Panc1 (cell line): Measurements from ENCODE around the gene PAPPA. TPM values are rescaled to one million over a fixed set of nuclear protein-coding genes. Genes with fewer than 3 reads are reported as not detected.

ENCODE experiments used
- ATAC-seq: fragments of 200-7000 bp; cut with Tn5 transposase; 2 replicates; pipeline ENCODE4 v1.9.1; 2020; ENCODE audit warnings: mild to moderate bottlenecking, moderate library complexity
- BruUV-seq: library from RNA; stranded (reverse); fragments of 400-500 nt; replicated peaks from 2 replicates; lab custom pipeline; 2021; lab: Mats Ljungman, UMichigan
- CTCF ChIA-PET: fragments of 300-600 bp; sonication (Branson Sonifier 250); formaldehyde crosslinking; loops from one replicate; lab custom pipeline; 2022; ENCODE audit warnings: antibody characterized with exemption; lab: Charles Lee
- POLR2A ChIA-PET: fragments of 300-600 bp; sonication (Branson Sonifier 250); formaldehyde crosslinking; loops from one replicate; lab custom pipeline; 2022; ENCODE audit warnings: antibody characterized with exemption; lab: Charles Lee
- DNase-seq: peaks from one replicate; pipeline ENCODE4 v3.0.0-alpha.2; 2010; ENCODE audit warnings: low read depth, low spot score
- H3K27ac ChIP-seq: 2 replicates; pipeline ENCODE4 v1.5.1; 2011; ENCODE audit warnings: mild to moderate bottlenecking, low read length, inconsistent platforms
- H3K27me3 ChIP-seq: fragments of 200-500 bp; sonication (Bioruptor generic); 2 replicates; pipeline ENCODE4 v1.6.0; 2014; ENCODE audit warnings: low read length, inconsistent platforms; ENCODE audit not compliant: control insufficient read depth, insufficient read depth
- H3K36me3 ChIP-seq: fragments of 200-500 bp; sonication (Bioruptor generic); 2 replicates; pipeline ENCODE4 v1.5.1; 2014; ENCODE audit warnings: inconsistent platforms, mild to moderate bottlenecking, low read length, moderate library complexity; ENCODE audit not compliant: control insufficient read depth, insufficient read depth
- H3K4me1 ChIP-seq: 2 replicates; pipeline ENCODE4 v1.5.1; 2011; ENCODE audit warnings: inconsistent platforms, mild to moderate bottlenecking, low read length, moderate library complexity; ENCODE audit not compliant: control insufficient read depth, insufficient read depth
- H3K4me3 ChIP-seq, 2 experiments: 2 replicates each; pipeline ENCODE4 v1.5.1; 2011 to 2012; ENCODE audit warnings: low read depth in 2 of 2, low read length in 2 of 2, mild to moderate bottlenecking in 2 of 2, inconsistent platforms in 1 of 2, moderate library complexity in 1 of 2
- H3K9me3 ChIP-seq: fragments of 200-500 bp; sonication (Bioruptor generic); 2 replicates; pipeline ENCODE4 v1.5.1; 2014; ENCODE audit warnings: low read depth, mild to moderate bottlenecking, inconsistent platforms, low read length, moderate library complexity; ENCODE audit not compliant: control insufficient read depth, insufficient read depth
- CTCF ChIP-seq: fragments of 450-650 bp; IDR thresholded peaks from 2 replicates; pipeline ENCODE4 v1.5.1; 2017; ENCODE audit warnings: mild to moderate bottlenecking
- POLR2AphosphoS5 ChIP-seq: IDR thresholded peaks from 2 replicates; pipeline ENCODE4 v1.6.1; 2012; ENCODE audit warnings: mild to moderate bottlenecking, low read depth, low read length, moderate library complexity
- REST ChIP-seq, 2 experiments: IDR thresholded peaks; 2 replicates each; pipeline ENCODE4 v1.6.1; 2011 to 2012; ENCODE audit warnings: low read depth in 2 of 2, control low read depth in 1 of 2, low read length in 1 of 2, mild to moderate bottlenecking in 1 of 2, moderate library complexity in 1 of 2; ENCODE audit not compliant: insufficient read depth in 1 of 2
- SIN3A ChIP-seq: IDR thresholded peaks from 2 replicates; pipeline ENCODE4 v1.6.1; 2012; ENCODE audit warnings: low read depth, mild to moderate bottlenecking, low read length, moderate library complexity, borderline replicate concordance; ENCODE audit not compliant: insufficient read depth
- TCF7L2 ChIP-seq: IDR thresholded peaks from 2 replicates; pipeline ENCODE4 v1.6.1; 2011; ENCODE audit warnings: mild to moderate bottlenecking, low read depth, low read length, inconsistent platforms
- in situ Hi-C: cut with HindIII; loops from 2 replicates; pipeline ENCODE4 v1.10.0; 2016; ENCODE audit warnings: low sequenced_read_pairs, low pct_unique_long_range_greater_than_20kb
- intact Hi-C: fragments of 100-400 bp; cut with micrococcal nuclease; formaldehyde crosslinking; loops from one replicate; pipeline ENCODE4 v1.10.0; 2022; ENCODE audit not compliant: unreplicated experiment
- total RNA-seq: library from RNA; stranded (reverse); gene quantifications from one replicate; pipeline ENCODE4 v1.2.1, GENCODE V29; 2021; ENCODE audit not compliant: unreplicated experiment

The PAPPA gene
- total RNA-seq, 1 experiment from 2014 or later = 1.2 TPM

- Histone ChIP-seq H3K9me3 (no peaks in the 10 kb centered on the region), H3K4me3 (peak overlapping the region; percentile 37 to 42; a peak in 1 of 4 replicates), H3K36me3 (no peaks in the 10 kb centered on the region), H3K4me1 (peaks cover 3% of the 10 kb centered on the region; the same call in 1 of the 2 replicates), H3K27me3 (peaks cover 2% of the 10 kb centered on the region; the same call in 1 of the 2 replicates), H3K27ac (no peak overlapping the region)
- ChIA-PET POLR2A (no interaction called here), CTCF (no interaction called here)
- ATAC-seq (no peak), DNase-seq (no peak)
- no TSS peak for BruUV-seq
- in situ Hi-C loops = no loop called here
- TF ChIP-seq SIN3A (no peak), CTCF (no peak), POLR2AphosphoS5 (no peak), REST (IDR thresholded peaks at IDR 0.05; ENCODE audit: insufficient read depth in 1 of 2, low read depth in 2 of 2, low read length in 1 of 2) (no peak), TCF7L2 (no peak)
- intact Hi-C loops = loop anchor here (10.0 kb wide), 3 partner anchors 271 to 561 kb away; no protein-coding TSS in a partner anchor
Measured at GRCh38 chr9:116155698-116156039, 2.1 kb downstream of the PAPPA start.

GRCh38 chr9:116156621-116157314 is 3.2 kb downstream of the PAPPA start:
- TF ChIP-seq POLR2AphosphoS5 = no peak
- no peak for TF ChIP-seq SIN3A
- no peak for TF ChIP-seq CTCF
- no peak for TF ChIP-seq TCF7L2
- TF ChIP-seq REST (IDR thresholded peaks at IDR 0.05; ENCODE audit: insufficient read depth in 1 of 2, low read depth in 2 of 2, low read length in 1 of 2) = no peak
- ATAC-seq = 0 out of 2 replicates have a peak, but pooled peaks have one; percentile 44
- no peak for DNase-seq
- no peaks in the 10 kb centered on the region for H3K36me3 ChIP-seq
- ChIA-PET CTCF (no interaction called here), POLR2A (no interaction called here)
- no TSS peak for BruUV-seq
- no peak overlapping the region for H3K27ac ChIP-seq
- intact Hi-C loops = loop anchor here (10.0 kb wide), 3 partner anchors 272 to 562 kb away; no protein-coding TSS in a partner anchor
- peaks cover 2% of the 10 kb centered on the region; the same call in 1 of the 2 replicates for H3K27me3 ChIP-seq
- peaks cover 3% of the 10 kb centered on the region; the same call in 1 of the 2 replicates for H3K4me1 ChIP-seq
- in situ Hi-C loops = no loop called here
- H3K4me3 ChIP-seq = peak overlapping the region in 1 of 2 experiments; percentile 11; a peak in 1 of 4 replicates
- no peaks in the 10 kb centered on the region for H3K9me3 ChIP-seq
